Neural cell (in vitro differentiated cells): Measurements from ENCODE around the gene SHOC1. TPM values are rescaled to one million over a fixed set of nuclear protein-coding genes. Genes with fewer than 3 reads are reported as not detected.

Experiments
- H2AFZ ChIP-seq: fragments of 200-600, 300-800 bp; sonication (generic), shearing (Covaris generic); 2 replicates; pipeline ENCODE4 v1.6.0; 2014; ENCODE audit warnings: low read depth, mild to moderate bottlenecking, antibody characterized with exemption, low read length, moderate library complexity
- H3F3A ChIP-seq: fragments of 200-600 bp; shearing (Covaris generic); 2 replicates; pipeline ENCODE4 v1.6.1; 2016; ENCODE audit warnings: mild to moderate bottlenecking, moderate library complexity, mixed read lengths, antibody characterized with exemption, low read length; ENCODE audit not compliant: insufficient read depth, poor library complexity, severe bottlenecking
- H3K27ac ChIP-seq: fragments of 200-600, 300-800 bp; sonication (generic), shearing (Covaris generic); 2 replicates; pipeline ENCODE4 v1.5.1; 2014; ENCODE audit warnings: mild to moderate bottlenecking, low read length, moderate library complexity
- H3K27me3 ChIP-seq: fragments of 300-800, 200-600 bp; sonication (generic), shearing (Covaris generic); 2 replicates; pipeline ENCODE4 v1.6.0; 2014; ENCODE audit warnings: mild to moderate bottlenecking, low read depth, low read length, moderate library complexity; ENCODE audit not compliant: insufficient read depth
- H3K36me3 ChIP-seq: fragments of 300-800, 200-600 bp; sonication (generic), shearing (Covaris generic); 2 replicates; pipeline ENCODE4 v1.5.1; 2014; ENCODE audit warnings: mild to moderate bottlenecking, antibody characterized with exemption, low read length, moderate library complexity; ENCODE audit not compliant: insufficient read depth
- H3K4me2 ChIP-seq: fragments of 300-800, 200-600 bp; sonication (generic), shearing (Covaris generic); 2 replicates; pipeline ENCODE4 v1.6.0; 2014; ENCODE audit warnings: mild to moderate bottlenecking, low read length
- H3K4me3 ChIP-seq: fragments of 300-800, 200-600 bp; sonication (generic), shearing (Covaris generic); 2 replicates; pipeline ENCODE4 v1.5.1; 2014; ENCODE audit warnings: mild to moderate bottlenecking, low read length, moderate library complexity
- H3K79me2 ChIP-seq: fragments of 200-600 bp; shearing (Covaris generic); replicated peaks from 2 replicates; pipeline ENCODE4 v1.6.0; 2014; ENCODE audit warnings: mild to moderate bottlenecking, low read length, moderate library complexity; ENCODE audit not compliant: insufficient read depth
- H3K9ac ChIP-seq: fragments of 300-800, 200-600 bp; sonication (generic), shearing (Covaris generic); 2 replicates; pipeline ENCODE4 v1.6.1; 2016; ENCODE audit warnings: mild to moderate bottlenecking, low read length, mixed read lengths
- H3K9me2 ChIP-seq: fragments of 200-600 bp; shearing (Covaris generic); 2 replicates; pipeline ENCODE4 v1.6.1; 2016; ENCODE audit warnings: mild to moderate bottlenecking, low read length, mixed read lengths; ENCODE audit not compliant: insufficient read depth
- H3K9me3 ChIP-seq: fragments of 200-600, 300-800 bp; sonication (generic), shearing (Covaris generic); 2 replicates; pipeline ENCODE4 v1.6.1; 2016; ENCODE audit warnings: mild to moderate bottlenecking, mixed run types, low read length, moderate library complexity, mixed read lengths
- H4K20me1 ChIP-seq: fragments of 200-600 bp; shearing (Covaris generic); 2 replicates; pipeline ENCODE4 v1.6.1; 2016; ENCODE audit warnings: mild to moderate bottlenecking, mixed run types; ENCODE audit not compliant: insufficient read depth
- CTCF ChIP-seq: fragments of 450-650 bp; IDR thresholded peaks from 2 replicates; pipeline ENCODE4 v1.5.1; 2014; ENCODE audit warnings: antibody characterized with exemption, mild to moderate bottlenecking, moderate library complexity; ENCODE audit not compliant: poor library complexity, severe bottlenecking
- EP300 ChIP-seq: fragments of 450-650 bp; conservative IDR thresholded peaks from 2 replicates; pipeline ENCODE4 v1.6.1; 2014; ENCODE audit warnings: antibody characterized with exemption, mild to moderate bottlenecking, moderate library complexity; ENCODE audit not compliant: poor library complexity, severe bottlenecking
- EZH2 ChIP-seq: fragments of 200-600, 300-800 bp; shearing (Covaris generic), sonication (generic); IDR thresholded peaks from 2 replicates; pipeline ENCODE4 v1.6.1; 2014; ENCODE audit warnings: antibody characterized with exemption, low read length, borderline replicate concordance, mild to moderate bottlenecking; ENCODE audit not compliant: insufficient read depth, poor library complexity, severe bottlenecking
- MXI1 ChIP-seq: fragments of 450-650 bp; conservative IDR thresholded peaks from 2 replicates; pipeline ENCODE4 v1.6.1; 2014; ENCODE audit warnings: antibody characterized with exemption, mild to moderate bottlenecking; ENCODE audit not compliant: poor library complexity, severe bottlenecking
- POLR2AphosphoS5 ChIP-seq: IDR thresholded peaks from 2 replicates; pipeline ENCODE4 v1.6.1; 2012
- RAD21 ChIP-seq: fragments of 450-650 bp; conservative IDR thresholded peaks from 2 replicates; pipeline ENCODE4 v1.6.1; 2014; ENCODE audit warnings: antibody characterized with exemption, mild to moderate bottlenecking, moderate library complexity
- SMC3 ChIP-seq: fragments of 450-650 bp; conservative IDR thresholded peaks from 2 replicates; pipeline ENCODE4 v1.6.1; 2014; ENCODE audit warnings: antibody characterized with exemption, mild to moderate bottlenecking, moderate library complexity; ENCODE audit not compliant: poor library complexity
- TAF1 ChIP-seq: IDR thresholded peaks from 2 replicates; pipeline ENCODE4 v1.6.1; 2012; ENCODE audit warnings: low read depth
- polyA plus RNA-seq: library from polyadenylated mRNA; depleted of rRNA; stranded (reverse); fragments of >200 nt; gene quantifications from 2 replicates; pipeline ENCODE4 v1.2.3, GENCODE V29; 2014
- TF ChIP-seq, protein P1 (sequence below): IDR thresholded peaks from 2 replicates; pipeline ENCODE4 v1.6.1; 2012; ENCODE audit warnings: borderline replicate concordance

SHOC1 gene
- polyA plus RNA-seq, 1 donor from 2014 or later: not detected

DNA sequence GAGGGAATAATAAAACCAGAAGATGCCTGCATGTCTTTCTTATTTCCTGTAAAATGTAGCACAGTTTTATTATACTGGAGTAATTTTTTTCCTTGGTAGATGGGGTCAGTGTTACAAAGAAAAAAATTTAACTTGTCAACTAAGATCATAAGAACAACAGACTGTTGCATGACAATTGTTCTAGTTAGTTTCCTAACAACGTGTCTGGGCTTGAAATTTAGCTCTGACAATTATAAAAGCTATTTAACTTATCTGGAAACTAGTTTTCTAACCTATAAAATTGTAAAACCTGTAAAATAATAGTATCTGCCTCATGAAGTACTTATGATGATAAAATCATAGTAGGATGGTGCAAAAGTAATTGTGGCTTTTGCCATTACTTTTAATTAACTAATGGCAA lies 4.9 kb downstream of the SHOC1 start:
- Histone ChIP-seq H2AFZ (no peak overlapping the region), H3K27me3 (no peaks in the 10 kb centered on the region), H3K9ac (no peak overlapping the region), H3K9me3 (no peaks in the 10 kb centered on the region), H4K20me1 (no peaks in the 10 kb centered on the region), H3K79me2 (no peaks in the 10 kb centered on the region), H3K36me3 (no peaks in the 10 kb centered on the region), H3K9me2 (no peaks in the 10 kb centered on the region), H3K4me2 (no peak overlapping the region), H3F3A (no peaks in the 10 kb centered on the region), H3K4me3 (no peak overlapping the region), H3K27ac (no peak overlapping the region)
- TF ChIP-seq POLR2AphosphoS5: no peak
- no peak for TF ChIP-seq EZH2
- TF ChIP-seq EP300: no peak
- TF ChIP-seq MXI1: no peak
- no peak for TF ChIP-seq SMC3
- TF ChIP-seq RAD21: no peak
- TF ChIP-seq, protein P1, sequence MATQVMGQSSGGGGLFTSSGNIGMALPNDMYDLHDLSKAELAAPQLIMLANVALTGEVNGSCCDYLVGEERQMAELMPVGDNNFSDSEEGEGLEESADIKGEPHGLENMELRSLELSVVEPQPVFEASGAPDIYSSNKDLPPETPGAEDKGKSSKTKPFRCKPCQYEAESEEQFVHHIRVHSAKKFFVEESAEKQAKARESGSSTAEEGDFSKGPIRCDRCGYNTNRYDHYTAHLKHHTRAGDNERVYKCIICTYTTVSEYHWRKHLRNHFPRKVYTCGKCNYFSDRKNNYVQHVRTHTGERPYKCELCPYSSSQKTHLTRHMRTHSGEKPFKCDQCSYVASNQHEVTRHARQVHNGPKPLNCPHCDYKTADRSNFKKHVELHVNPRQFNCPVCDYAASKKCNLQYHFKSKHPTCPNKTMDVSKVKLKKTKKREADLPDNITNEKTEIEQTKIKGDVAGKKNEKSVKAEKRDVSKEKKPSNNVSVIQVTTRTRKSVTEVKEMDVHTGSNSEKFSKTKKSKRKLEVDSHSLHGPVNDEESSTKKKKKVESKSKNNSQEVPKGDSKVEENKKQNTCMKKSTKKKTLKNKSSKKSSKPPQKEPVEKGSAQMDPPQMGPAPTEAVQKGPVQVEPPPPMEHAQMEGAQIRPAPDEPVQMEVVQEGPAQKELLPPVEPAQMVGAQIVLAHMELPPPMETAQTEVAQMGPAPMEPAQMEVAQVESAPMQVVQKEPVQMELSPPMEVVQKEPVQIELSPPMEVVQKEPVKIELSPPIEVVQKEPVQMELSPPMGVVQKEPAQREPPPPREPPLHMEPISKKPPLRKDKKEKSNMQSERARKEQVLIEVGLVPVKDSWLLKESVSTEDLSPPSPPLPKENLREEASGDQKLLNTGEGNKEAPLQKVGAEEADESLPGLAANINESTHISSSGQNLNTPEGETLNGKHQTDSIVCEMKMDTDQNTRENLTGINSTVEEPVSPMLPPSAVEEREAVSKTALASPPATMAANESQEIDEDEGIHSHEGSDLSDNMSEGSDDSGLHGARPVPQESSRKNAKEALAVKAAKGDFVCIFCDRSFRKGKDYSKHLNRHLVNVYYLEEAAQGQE: no peak
- TF ChIP-seq TAF1: no peak
- TF ChIP-seq CTCF: no peak

GRCh38 chr9:111783857-111784256 lies 10.9 kb downstream of the SHOC1 start:
- H3K27ac ChIP-seq: no peak overlapping the region
- no peaks in the 10 kb centered on the region for H3K27me3 ChIP-seq
- no peaks in the 10 kb centered on the region for H4K20me1 ChIP-seq
- H3K9ac ChIP-seq: no peak overlapping the region
- H3F3A ChIP-seq: no peaks in the 10 kb centered on the region
- H3K4me2 ChIP-seq: no peak overlapping the region
- no peaks in the 10 kb centered on the region for H3K9me2 ChIP-seq
- TF ChIP-seq, protein P1: no peak
- no peak for TF ChIP-seq CTCF
- no peak for TF ChIP-seq MXI1
- TF ChIP-seq RAD21: no peak
- TF ChIP-seq SMC3: no peak
- H3K79me2 ChIP-seq: no peaks in the 10 kb centered on the region
- no peaks in the 10 kb centered on the region for H3K9me3 ChIP-seq
- H2AFZ ChIP-seq: no peak overlapping the region
- no peaks in the 10 kb centered on the region for H3K36me3 ChIP-seq
- H3K4me3 ChIP-seq: no peak overlapping the region
